Measurements from ENCODE around the gene NPL.

NPL gene

DNA sequence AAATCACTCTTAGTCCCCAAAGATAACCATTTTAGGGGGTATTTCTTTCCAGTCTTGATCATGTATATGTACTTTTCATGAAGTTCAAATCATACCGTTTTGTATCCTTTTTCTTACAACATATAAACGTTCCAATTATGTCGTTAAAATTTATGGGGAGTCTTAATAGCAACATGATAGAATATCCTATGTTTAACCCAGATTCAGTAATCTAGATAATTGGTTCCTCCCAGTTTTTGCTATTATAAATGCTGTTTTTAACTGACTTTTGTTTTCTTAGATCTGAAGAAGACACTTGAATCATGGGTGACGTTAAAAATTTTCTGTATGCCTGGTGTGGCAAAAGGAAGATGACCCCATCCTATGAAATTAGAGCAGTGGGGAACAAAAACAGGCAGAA, 52.7 kb downstream of the NPL start:
- Histone ChIP-seq H3K27ac (replicated peaks) (no peak overlapping the region), H3K27me3 (ENCODE audit: insufficient read depth, poor library complexity, severe bottlenecking) (no peaks in the 10 kb centered on the region), H3K4me3 (replicated peaks; ENCODE audit: insufficient read depth, low read length) (peak overlapping the region; percentile 66; the same call in 1 of the 2 replicates)
- no peak for DNase-seq (ENCODE audit: low read depth in 1 of 2, low spot score in 1 of 2)
- no peak for TF ChIP-seq POLR2AphosphoS5 (IDR thresholded peaks at IDR 0.05; ENCODE audit: low read depth)
- TF ChIP-seq, protein P1, sequence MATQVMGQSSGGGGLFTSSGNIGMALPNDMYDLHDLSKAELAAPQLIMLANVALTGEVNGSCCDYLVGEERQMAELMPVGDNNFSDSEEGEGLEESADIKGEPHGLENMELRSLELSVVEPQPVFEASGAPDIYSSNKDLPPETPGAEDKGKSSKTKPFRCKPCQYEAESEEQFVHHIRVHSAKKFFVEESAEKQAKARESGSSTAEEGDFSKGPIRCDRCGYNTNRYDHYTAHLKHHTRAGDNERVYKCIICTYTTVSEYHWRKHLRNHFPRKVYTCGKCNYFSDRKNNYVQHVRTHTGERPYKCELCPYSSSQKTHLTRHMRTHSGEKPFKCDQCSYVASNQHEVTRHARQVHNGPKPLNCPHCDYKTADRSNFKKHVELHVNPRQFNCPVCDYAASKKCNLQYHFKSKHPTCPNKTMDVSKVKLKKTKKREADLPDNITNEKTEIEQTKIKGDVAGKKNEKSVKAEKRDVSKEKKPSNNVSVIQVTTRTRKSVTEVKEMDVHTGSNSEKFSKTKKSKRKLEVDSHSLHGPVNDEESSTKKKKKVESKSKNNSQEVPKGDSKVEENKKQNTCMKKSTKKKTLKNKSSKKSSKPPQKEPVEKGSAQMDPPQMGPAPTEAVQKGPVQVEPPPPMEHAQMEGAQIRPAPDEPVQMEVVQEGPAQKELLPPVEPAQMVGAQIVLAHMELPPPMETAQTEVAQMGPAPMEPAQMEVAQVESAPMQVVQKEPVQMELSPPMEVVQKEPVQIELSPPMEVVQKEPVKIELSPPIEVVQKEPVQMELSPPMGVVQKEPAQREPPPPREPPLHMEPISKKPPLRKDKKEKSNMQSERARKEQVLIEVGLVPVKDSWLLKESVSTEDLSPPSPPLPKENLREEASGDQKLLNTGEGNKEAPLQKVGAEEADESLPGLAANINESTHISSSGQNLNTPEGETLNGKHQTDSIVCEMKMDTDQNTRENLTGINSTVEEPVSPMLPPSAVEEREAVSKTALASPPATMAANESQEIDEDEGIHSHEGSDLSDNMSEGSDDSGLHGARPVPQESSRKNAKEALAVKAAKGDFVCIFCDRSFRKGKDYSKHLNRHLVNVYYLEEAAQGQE (IDR thresholded peaks at IDR 0.05; ENCODE audit: insufficient replicate concordance, low read depth), result no peak
- TF ChIP-seq, protein P2, sequence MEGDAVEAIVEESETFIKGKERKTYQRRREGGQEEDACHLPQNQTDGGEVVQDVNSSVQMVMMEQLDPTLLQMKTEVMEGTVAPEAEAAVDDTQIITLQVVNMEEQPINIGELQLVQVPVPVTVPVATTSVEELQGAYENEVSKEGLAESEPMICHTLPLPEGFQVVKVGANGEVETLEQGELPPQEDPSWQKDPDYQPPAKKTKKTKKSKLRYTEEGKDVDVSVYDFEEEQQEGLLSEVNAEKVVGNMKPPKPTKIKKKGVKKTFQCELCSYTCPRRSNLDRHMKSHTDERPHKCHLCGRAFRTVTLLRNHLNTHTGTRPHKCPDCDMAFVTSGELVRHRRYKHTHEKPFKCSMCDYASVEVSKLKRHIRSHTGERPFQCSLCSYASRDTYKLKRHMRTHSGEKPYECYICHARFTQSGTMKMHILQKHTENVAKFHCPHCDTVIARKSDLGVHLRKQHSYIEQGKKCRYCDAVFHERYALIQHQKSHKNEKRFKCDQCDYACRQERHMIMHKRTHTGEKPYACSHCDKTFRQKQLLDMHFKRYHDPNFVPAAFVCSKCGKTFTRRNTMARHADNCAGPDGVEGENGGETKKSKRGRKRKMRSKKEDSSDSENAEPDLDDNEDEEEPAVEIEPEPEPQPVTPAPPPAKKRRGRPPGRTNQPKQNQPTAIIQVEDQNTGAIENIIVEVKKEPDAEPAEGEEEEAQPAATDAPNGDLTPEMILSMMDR (IDR thresholded peaks at IDR 0.05; ENCODE audit: insufficient read depth, low read length), result no peak
- no peak for TF ChIP-seq GABPA (IDR thresholded peaks at IDR 0.05; ENCODE audit: low read depth)
- no peak for TF ChIP-seq SPI1 (IDR thresholded peaks at IDR 0.05; ENCODE audit: borderline replicate concordance, low read depth)

DNA sequence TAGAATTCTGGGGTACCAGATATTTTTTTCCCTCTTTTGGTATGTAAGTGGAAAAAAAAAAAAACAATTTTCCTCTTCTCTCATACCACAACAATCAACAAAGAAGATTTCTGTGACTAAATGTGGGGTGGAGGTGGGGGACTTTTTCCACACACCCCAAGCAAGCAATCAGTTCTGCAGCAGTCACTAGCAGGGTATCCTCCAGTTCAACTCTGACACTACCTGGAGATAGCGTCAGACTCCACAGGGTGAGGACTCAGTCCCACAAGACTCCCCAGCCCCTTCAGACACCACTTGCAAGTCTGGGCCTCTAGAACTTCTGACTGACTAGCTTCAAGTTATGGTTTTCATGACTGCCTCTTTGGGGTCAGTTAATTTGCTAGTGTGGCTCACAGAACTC, 55.8 kb downstream of the NPL start:
- no peak for DNase-seq (ENCODE audit: low read depth in 1 of 2, low spot score in 1 of 2)
- no peak overlapping the region for H3K4me3 ChIP-seq (replicated peaks; ENCODE audit: insufficient read depth, low read length)
- no peak overlapping the region for H3K27ac ChIP-seq (replicated peaks)
- H3K27me3 ChIP-seq (ENCODE audit: insufficient read depth, poor library complexity, severe bottlenecking), result no peaks in the 10 kb centered on the region
- TF ChIP-seq POLR2AphosphoS5 (IDR thresholded peaks at IDR 0.05; ENCODE audit: low read depth), result no peak
- no peak for TF ChIP-seq GABPA (IDR thresholded peaks at IDR 0.05; ENCODE audit: low read depth)

DNA sequence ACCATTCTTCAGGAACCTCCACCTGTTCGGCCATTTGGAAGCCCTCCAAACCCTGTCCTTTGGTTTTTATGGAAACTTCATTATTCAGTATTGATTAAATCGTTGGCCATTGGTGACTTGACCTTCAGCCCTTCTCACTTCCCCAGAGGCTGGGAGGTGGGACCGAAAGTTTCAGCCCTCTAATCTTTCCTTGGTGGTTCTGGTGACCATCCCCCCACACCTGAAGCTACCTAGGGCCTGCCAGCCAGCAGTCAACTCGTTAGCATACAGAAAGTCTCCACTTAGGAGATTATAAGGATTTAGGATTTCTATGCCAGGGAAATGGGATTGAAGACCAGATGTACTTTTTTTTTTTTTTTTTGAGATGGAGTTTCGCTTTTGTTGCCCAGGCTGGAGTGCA, 56.3 kb downstream of the NPL start:
- Histone ChIP-seq H3K4me3 (replicated peaks; ENCODE audit: insufficient read depth, low read length) (no peak overlapping the region), H3K27ac (replicated peaks) (no peak overlapping the region), H3K27me3 (ENCODE audit: insufficient read depth, poor library complexity, severe bottlenecking) (no peaks in the 10 kb centered on the region)
- DNase-seq (ENCODE audit: low read depth in 1 of 2, low spot score in 1 of 2), result no peak
- TF ChIP-seq GABPA (IDR thresholded peaks at IDR 0.05; ENCODE audit: low read depth), result no peak
- TF ChIP-seq, protein P2 (IDR thresholded peaks at IDR 0.05; ENCODE audit: insufficient read depth, low read length), result no peak
- TF ChIP-seq, protein P1 (IDR thresholded peaks at IDR 0.05; ENCODE audit: insufficient replicate concordance, low read depth), result no peak

DNA sequence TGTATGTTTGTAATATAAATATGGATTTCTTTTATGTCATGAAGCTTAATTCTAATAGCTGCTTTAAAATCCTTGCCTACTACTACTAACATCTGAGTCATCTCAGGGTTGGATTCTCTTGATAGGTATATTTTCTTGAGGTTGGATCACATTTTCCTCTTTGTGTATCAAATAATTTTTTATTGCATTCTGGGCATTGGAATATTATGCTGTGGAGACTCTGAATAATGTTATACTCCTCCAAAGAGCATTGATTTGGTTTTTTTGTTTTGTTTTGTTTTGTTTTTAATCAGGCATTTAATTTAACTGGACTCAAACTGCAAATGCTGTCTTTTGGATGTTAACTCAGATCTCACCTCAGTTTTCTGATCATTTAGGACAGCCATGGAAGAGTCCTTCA, 57.5 kb downstream of the NPL start:
- no peak for TF ChIP-seq SPI1 (IDR thresholded peaks at IDR 0.05; ENCODE audit: borderline replicate concordance, low read depth)
- no peak for TF ChIP-seq POLR2AphosphoS5 (IDR thresholded peaks at IDR 0.05; ENCODE audit: low read depth)
- TF ChIP-seq, protein P1 (IDR thresholded peaks at IDR 0.05; ENCODE audit: insufficient replicate concordance, low read depth), result no peak
- TF ChIP-seq GABPA (IDR thresholded peaks at IDR 0.05; ENCODE audit: low read depth), result no peak
- TF ChIP-seq, protein P2 (IDR thresholded peaks at IDR 0.05; ENCODE audit: insufficient read depth, low read length), result no peak
- DNase-seq (ENCODE audit: low read depth in 1 of 2, low spot score in 1 of 2), result no peak
- no peak overlapping the region for H3K4me3 ChIP-seq (replicated peaks; ENCODE audit: insufficient read depth, low read length)
- H3K27me3 ChIP-seq (ENCODE audit: insufficient read depth, poor library complexity, severe bottlenecking), result no peaks in the 10 kb centered on the region
- H3K27ac ChIP-seq (replicated peaks), result no peak overlapping the region

Data from HL-60 (cell line).